Activated B cell treated with CpG ODN at 0.5 μM for 24 hours (primary cell): ENCODE data around the gene BHLHE40. TPM values are rescaled to one million over a fixed set of nuclear protein-coding genes. Genes with fewer than 3 reads are reported as not detected.

Experiments used
- ATAC-seq: fragments of 200-7000 bp; cut with Tn5 transposase; one replicate; pipeline ENCODE4 v1.10.0; 2021; ENCODE audit warnings: low read depth, mild to moderate bottlenecking, moderate library complexity
- CTCF ChIA-PET: fragments of 350-600 bp; sonication (Branson Sonifier 250); formaldehyde crosslinking; loops from one replicate; lab custom pipeline; 2021; ENCODE audit warnings: antibody characterized with exemption; lab: Charles Lee
- POLR2A ChIA-PET: fragments of 350-600 bp; sonication (Branson Sonifier 250); formaldehyde crosslinking; loops from one replicate; lab custom pipeline; 2021; ENCODE audit warnings: antibody characterized with exemption; lab: Charles Lee
- DNase-seq: peaks from one replicate; pipeline ENCODE4 v3.0.0; 2022
- H3K27ac Mint-ChIP-seq: one replicate; pipeline ENCODE4 v1.8.0; 2020; ENCODE audit warnings: mixed read lengths
- H3K27me3 Mint-ChIP-seq: one replicate; pipeline ENCODE4 v1.8.0; 2021; ENCODE audit warnings: mixed read lengths
- H3K36me3 Mint-ChIP-seq: one replicate; pipeline ENCODE4 v1.8.0; 2021; ENCODE audit warnings: low read depth, mixed read lengths
- H3K4me1 Mint-ChIP-seq: one replicate; pipeline ENCODE4 v1.8.0; 2021; ENCODE audit warnings: mixed read lengths
- H3K4me3 Mint-ChIP-seq: one replicate; pipeline ENCODE4 v1.8.0; 2020; ENCODE audit warnings: mild to moderate bottlenecking, mixed read lengths
- H3K9me3 Mint-ChIP-seq: one replicate; pipeline ENCODE4 v1.8.0; 2020; ENCODE audit warnings: mixed read lengths
- CTCF ChIP-seq: fragments of 200-600 bp; IDR thresholded peaks from one replicate; pipeline ENCODE4 v1.8.0; 2022; ENCODE audit warnings: antibody characterized with exemption, mild to moderate bottlenecking
- intact Hi-C: fragments of 100-400 bp; cut with micrococcal nuclease; formaldehyde crosslinking; loops from one replicate; pipeline ENCODE4 v1.15.1; 2024
- total RNA-seq: library from RNA; stranded (reverse); gene quantifications from 2 replicates; pipeline ENCODE4 v1.2.3, GENCODE V29; 2022

The BHLHE40 gene
- total RNA-seq, 1 donor from 2014 or later, result 41.5 TPM

- no peaks in the 10 kb centered on the region for H3K36me3 Mint-ChIP-seq
- H3K9me3 Mint-ChIP-seq, result no peaks in the 10 kb centered on the region
- peak overlapping the region; percentile 41 for H3K27ac Mint-ChIP-seq
- H3K4me1 Mint-ChIP-seq, result peaks cover 55% of the 10 kb centered on the region
- CTCF ChIA-PET, result interaction anchor here (1.1 to 2.2 kb wide), 5 partner anchors 11 to 310 kb away, joined by 3 to 8 read pairs (median 5); partner anchors contain the start of gene BHLHE40
- intact Hi-C loops, result no loop called here
- ATAC-seq, result no peak
- POLR2A ChIA-PET, result interaction anchor here (1.1 to 6.8 kb wide), 4 partner anchors 10 to 44 kb away, joined by 3 to 64 read pairs (median 16); partner anchors contain the start of gene BHLHE40
- H3K4me3 Mint-ChIP-seq, result no peak overlapping the region
- TF ChIP-seq CTCF, result no peak
- DNase-seq, result no peak
- no peaks in the 10 kb centered on the region for H3K27me3 Mint-ChIP-seq
Measured at GRCh38 chr3:5022187-5022965, 43.1 kb downstream of the BHLHE40 start.

DNA sequence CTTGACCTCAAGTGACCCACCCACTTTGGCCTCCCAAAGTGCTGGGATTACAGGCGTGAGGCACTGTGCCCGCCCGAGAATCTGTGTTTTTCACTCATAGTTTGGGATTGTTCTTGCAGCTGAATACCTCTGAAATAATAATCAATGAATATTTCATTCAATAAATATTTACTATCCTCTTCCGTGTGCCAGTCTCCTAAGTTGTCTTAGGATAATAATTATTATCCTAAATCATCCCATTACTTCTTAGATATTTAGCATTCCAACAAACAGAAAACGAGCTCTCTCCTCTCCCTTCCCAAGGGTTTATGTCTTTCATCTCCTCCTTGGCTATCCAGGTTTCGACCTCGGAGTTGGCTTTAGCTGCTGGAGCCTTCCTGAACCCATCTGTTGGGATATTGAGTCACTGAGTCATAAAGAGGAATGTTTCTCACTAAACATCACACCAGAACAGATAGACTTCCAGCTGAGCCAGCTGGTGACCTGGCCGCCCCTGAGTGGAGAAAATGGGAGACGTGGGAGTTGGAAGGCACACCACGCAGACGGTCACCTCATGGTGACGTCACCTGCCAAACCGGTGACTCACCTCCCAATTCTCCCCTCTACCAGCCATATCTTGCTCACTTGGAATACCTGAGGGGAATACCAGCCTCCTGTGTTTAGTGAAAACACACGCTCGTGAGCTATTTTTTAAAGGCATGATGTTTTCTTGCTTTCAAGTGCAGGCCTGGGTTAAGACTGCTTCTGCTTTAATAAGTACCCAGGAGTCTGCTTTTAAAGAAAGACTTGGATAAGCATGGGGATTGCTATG lies 43.9 kb downstream of the BHLHE40 start:
- Mint-ChIP-seq H3K27me3 (no peaks in the 10 kb centered on the region), H3K36me3 (no peaks in the 10 kb centered on the region), H3K9me3 (no peaks in the 10 kb centered on the region), H3K4me3 (no peak overlapping the region), H3K4me1 (peaks cover 52% of the 10 kb centered on the region), H3K27ac (peak overlapping the region; percentile 62)
- ChIA-PET POLR2A (interaction anchor here (3.6 to 6.8 kb wide), 3 partner anchors 11 to 45 kb away, joined by 25 to 64 read pairs (median 43); partner anchors contain the start of gene BHLHE40), CTCF (interaction anchor here (0.9 to 2.2 kb wide), 4 partner anchors 35 to 313 kb away, joined by 3 to 8 read pairs (median 4); partner anchors contain the start of gene BHLHE40)
- ATAC-seq, result no peak
- DNase-seq, result no peak
- intact Hi-C loops, result no loop called here
- TF ChIP-seq CTCF, result no peak

DNA sequence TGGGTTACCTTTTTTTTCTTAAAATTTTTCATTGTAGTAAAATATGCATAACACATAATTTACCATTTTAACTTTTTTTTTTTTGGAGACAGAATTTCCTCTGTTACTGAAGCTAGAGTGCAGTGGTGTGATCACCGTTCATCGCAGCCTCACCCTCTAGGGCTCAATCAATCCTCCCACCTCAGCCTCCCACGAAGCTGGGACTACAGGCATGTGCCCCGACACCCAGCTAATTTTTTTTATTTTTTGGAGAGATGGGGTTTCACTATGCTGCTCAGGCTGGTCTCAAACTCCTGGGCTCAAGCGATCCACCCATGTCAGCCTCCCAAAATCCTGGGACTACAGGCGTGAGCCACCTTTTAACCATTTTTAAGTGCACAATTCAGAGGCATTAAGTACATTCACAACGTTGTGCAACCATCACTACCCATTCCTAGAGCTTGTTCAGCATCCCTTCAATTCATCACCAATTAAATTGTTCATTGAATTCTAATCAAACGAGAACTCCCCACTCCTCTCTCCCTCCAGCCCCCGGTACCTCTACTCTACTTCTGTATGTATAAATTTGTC lies 44.6 kb downstream of the BHLHE40 start:
- CTCF ChIA-PET, result interaction anchor here (0.9 to 2.2 kb wide), 3 partner anchors 34 to 314 kb away, joined by 3 to 8 read pairs (median 3); partner anchors contain the start of gene BHLHE40
- peak overlapping the region; percentile 37 for H3K27ac Mint-ChIP-seq
- H3K9me3 Mint-ChIP-seq, result no peaks in the 10 kb centered on the region
- H3K36me3 Mint-ChIP-seq, result no peaks in the 10 kb centered on the region
- H3K4me1 Mint-ChIP-seq, result peaks cover 45% of the 10 kb centered on the region
- intact Hi-C loops, result no loop called here
- POLR2A ChIA-PET, result interaction anchor here (3.6 to 6.8 kb wide), 3 partner anchors 12 to 45 kb away, joined by 25 to 64 read pairs (median 43); partner anchors contain the start of gene BHLHE40
- no peak overlapping the region for H3K4me3 Mint-ChIP-seq
- no peak for ATAC-seq
- H3K27me3 Mint-ChIP-seq, result no peaks in the 10 kb centered on the region
- no peak for DNase-seq
- TF ChIP-seq CTCF, result no peak

- H3K4me3 Mint-ChIP-seq, result peak overlapping the region; percentile 84
- H3K27me3 Mint-ChIP-seq, result no peaks in the 10 kb centered on the region
- no peak for TF ChIP-seq CTCF
- peak; percentile 38 for ATAC-seq
- no peak for DNase-seq
- peaks cover 37% of the 10 kb centered on the region for H3K4me1 Mint-ChIP-seq
- H3K36me3 Mint-ChIP-seq, result no peaks in the 10 kb centered on the region
- intact Hi-C loops, result loop anchor here (1.0 to 2.0 kb wide), 4 partner anchors 13 to 195 kb away; no protein-coding TSS in a partner anchor
- CTCF ChIA-PET, result interaction anchor here (0.6 to 2.9 kb wide), 10 partner anchors 9 to 314 kb away, joined by 3 to 18 read pairs (median 6); no protein-coding TSS in a partner anchor
- POLR2A ChIA-PET, result interaction anchor here (0.6 to 6.8 kb wide), 15 partner anchors 8 to 241 kb away, joined by 3 to 64 read pairs (median 4); partner anchors contain the start of gene BHLHE40
- H3K27ac Mint-ChIP-seq, result peak overlapping the region; percentile 61
- H3K9me3 Mint-ChIP-seq, result no peaks in the 10 kb centered on the region
Measured at GRCh38 chr3:5026046-5026362, 46.8 kb downstream of the BHLHE40 start.
